Transverse colon (tissue), 4 donors: ENCODE data around the gene SLC25A10. TPM values are rescaled to one million over a fixed set of nuclear protein-coding genes. Genes with fewer than 3 reads are reported as not detected.

Source experiments
- DNase-seq: peaks from one replicate; pipeline ENCODE4 v3.0.0-alpha.2; 2019
- H3K27ac ChIP-seq, 4 donors: fragments of 200-600 bp; sonication (generic); 2 replicates each; pipeline ENCODE4 v1.5.1; 2016 to 2018; ENCODE audit warnings: inconsistent platforms in 4 of 4
- H3K27me3 ChIP-seq: fragments of 200-600 bp; sonication (generic); 2 replicates; pipeline ENCODE4 v1.5.1; 2017; ENCODE audit warnings: inconsistent platforms
- H3K36me3 ChIP-seq, 4 donors: fragments of 200-600 bp; sonication (generic); 2 replicates each; pipeline ENCODE4 v1.5.1; 2017 to 2019; ENCODE audit warnings: inconsistent platforms in 4 of 4
- H3K4me1 ChIP-seq, 4 donors: fragments of 200-600 bp; sonication (generic); 2 replicates each; pipeline ENCODE4 v1.5.1; 2017 to 2020; ENCODE audit warnings: inconsistent platforms in 4 of 4
- H3K4me3 ChIP-seq, 4 donors: fragments of 200-600 bp; sonication (generic); 1 replicate in 1 of 4; 2 replicates in 3 of 4; pipeline versions ENCODE4 v1.5.1 to v1.6.1; 2017 to 2019; ENCODE audit warnings: inconsistent platforms in 4 of 4
- H3K9me3 ChIP-seq, 2 donors: fragments of 200-600 bp; sonication (generic); 2 replicates each; pipeline ENCODE4 v1.5.1; 2017 to 2019; ENCODE audit warnings: inconsistent platforms in 2 of 2
- CTCF ChIP-seq, 5 experiments: fragments of 200-600 bp in 3 of 5; fragments of 450-650 bp in 2 of 5; sonication (generic) in 3 of 5; IDR thresholded peaks; 1 replicate in 2 of 5; 2 replicates in 3 of 5; pipeline ENCODE4 v1.5.1; 2016 to 2017; ENCODE audit warnings: antibody characterized with exemption in 5 of 5, inconsistent platforms in 3 of 5, mild to moderate bottlenecking in 2 of 5, moderate library complexity in 1 of 5
- EP300 ChIP-seq: sonication (generic); formaldehyde crosslinking; IDR thresholded peaks from one replicate; pipeline ENCODE4 v1.6.1; 2017; ENCODE audit warnings: antibody characterized with exemption, low read depth
- POLR2A ChIP-seq: fragments of 450-650 bp; IDR thresholded peaks from one replicate; pipeline ENCODE4 v1.6.1; 2016; ENCODE audit warnings: antibody characterized with exemption, mild to moderate bottlenecking, moderate library complexity
- POLR2AphosphoS5 ChIP-seq, 3 donors: sonication (generic); formaldehyde crosslinking; IDR thresholded peaks; one replicate each; pipeline ENCODE4 v1.6.1; 2016; ENCODE audit warnings: antibody characterized with exemption in 3 of 3
- WGBS, 2 donors: methylation state at CpG; one replicate each; pipeline ENCODE4 v1.1.5; 2018; ENCODE audit warnings: low coverage in 1 of 2; 5-methylcytosine and 5-hydroxymethylcytosine counted together
- in situ Hi-C, 4 donors: fragments of 200-750 bp; cut with MboI; loops; one replicate each; pipeline versions ENCODE4 v1.15.0 to v1.15.1; 2017; ENCODE audit warnings: low sequenced_read_pairs in 3 of 4, low pct_ligation_motif_present in 1 of 4, low pct_unique_long_range_greater_than_20kb in 1 of 4
- intact Hi-C: fragments of 100-400 bp; cut with DNase I; formaldehyde crosslinking; loops from one replicate; pipeline ENCODE4 v1.15.1; 2023; ENCODE audit warnings: low total_unique reads
- total RNA-seq, 4 donors: library from RNA; depleted of rRNA; stranded (reverse); fragments of >200 nt; gene quantifications; one replicate each; pipeline ENCODE4 v1.1.0, GENCODE V29; 2016

Gene SLC25A10
- total RNA-seq, 4 donors from 2014 or later = 25.1 to 64.8 (median 46.6) TPM

- no peaks in the 10 kb centered on the region for H3K9me3 ChIP-seq
- no peak for DNase-seq
- peaks cover 0 to 6% (median 0%) of the 10 kb centered on the region in 4 donors for H3K36me3 ChIP-seq
- in situ Hi-C loops (no loop called here), intact Hi-C loops (no loop called here)
- H3K4me3 ChIP-seq = peak overlapping the region; percentile 95 to 98 (median 96)
- 1% methylated on average over 9 of the region's 16 CpGs; no CpG with 5 or more reads in 1 of the 2 donors for WGBS, 2 donors
- H3K27ac ChIP-seq = peak overlapping the region; percentile 90 to 94 (median 92)
- H3K4me1 ChIP-seq = peaks cover 10 to 22% (median 20%) of the 10 kb centered on the region in 4 donors
- H3K27me3 ChIP-seq = no peaks in the 10 kb centered on the region
- TF ChIP-seq POLR2A = no peak
- TF ChIP-seq EP300 = no peak
- no peak for TF ChIP-seq POLR2AphosphoS5 (IDR thresholded peaks at IDR 0.05)
- no peak for TF ChIP-seq CTCF (IDR thresholded peaks at IDR 0.05)
Measured at GRCh38 chr17:81666092-81666341, 46.1 kb upstream of the SLC25A10 start.

GRCh38 chr17:81666342-81667191 is 45.5 kb upstream of the SLC25A10 start, which contains the start of the genes CCDC137 and OXLD1:
Gene CCDC137, plus strand, starts transcription at chr17:81666737. Its CDS starts 30 bp downstream, at chr17:81666767.
Gene OXLD1, minus strand, starts transcription at chr17:81666605. Its CDS starts 28 bp downstream, at chr17:81666577.
- DNase-seq = peak; percentile 97
- H3K27me3 ChIP-seq = no peaks in the 10 kb centered on the region
- in situ Hi-C loops (no loop called here), intact Hi-C loops (no loop called here)
- peak within 1 kb of the TSS; percentile 95 to 98 (median 96) for H3K4me3 ChIP-seq
- peak; percentile 83 to 97 (median 93) for TF ChIP-seq POLR2AphosphoS5 (IDR thresholded peaks at IDR 0.05)
- no peak for TF ChIP-seq EP300
- TF ChIP-seq CTCF (IDR thresholded peaks at IDR 0.05) = no peak
- peak; percentile 88 for TF ChIP-seq POLR2A
- H3K27ac ChIP-seq = peak within 1 kb of the TSS; percentile 90 to 94 (median 92)
- H3K9me3 ChIP-seq = no peaks in the 10 kb centered on the region
- peaks cover 10 to 22% (median 20%) of the 10 kb centered on the region in 4 donors for H3K4me1 ChIP-seq
- peaks cover 0 to 6% (median 2%) of the 10 kb centered on the region in 4 donors for H3K36me3 ChIP-seq
- 1% methylated on average over 66 of the region's 96 CpGs; no CpG with 5 or more reads in 1 of the 2 donors for WGBS, 2 donors

- H3K9me3 ChIP-seq = no peaks in the 10 kb centered on the region
- peaks cover 0 to 14% (median 4%) of the 10 kb centered on the region in 4 donors for H3K36me3 ChIP-seq
- H3K27ac ChIP-seq = no peak overlapping the region
- no peaks in the 10 kb centered on the region for H3K27me3 ChIP-seq
- intact Hi-C loops (no loop called here), in situ Hi-C loops (no loop called here)
- peak overlapping the region in 1 of 4 donors; percentile 96 for H3K4me3 ChIP-seq
- WGBS, 2 donors = 86 to 90% methylated on average over 7 to 18 of the region's 18 CpGs
- TF ChIP-seq POLR2A (no peak), CTCF (IDR thresholded peaks at IDR 0.05) (no peak), EP300 (no peak), POLR2AphosphoS5 (IDR thresholded peaks at IDR 0.05) (no peak)
- DNase-seq = no peak
- peaks cover 10 to 22% (median 20%) of the 10 kb centered on the region in 4 donors for H3K4me1 ChIP-seq
Measured at GRCh38 chr17:81667754-81668153, 44.3 kb upstream of the SLC25A10 start.

- WGBS, 2 donors = 90% methylated on average over 16 of the region's 18 CpGs; no CpG with 5 or more reads in 1 of the 2 donors
- no peak for TF ChIP-seq POLR2A
- no peak for TF ChIP-seq EP300
- TF ChIP-seq POLR2AphosphoS5 (IDR thresholded peaks at IDR 0.05) = no peak
- TF ChIP-seq CTCF (IDR thresholded peaks at IDR 0.05) = no peak
- peaks cover 0 to 21% (median 6%) of the 10 kb centered on the region in 4 donors for H3K36me3 ChIP-seq
Measured at GRCh38 chr17:81672504-81672903, 39.6 kb upstream of the SLC25A10 start.

More at GRCh38 chr17:81672504-81672903, 39.6 kb upstream of the SLC25A10 start:
- Histone ChIP-seq H3K4me3 (no peak overlapping the region), H3K4me1 (peaks cover 3 to 6% (median 5%) of the 10 kb centered on the region in 4 donors), H3K9me3 (no peaks in the 10 kb centered on the region), H3K27me3 (no peaks in the 10 kb centered on the region), H3K27ac (no peak overlapping the region)
- in situ Hi-C loops (no loop called here), intact Hi-C loops (no loop called here)
- no peak for DNase-seq
